Measurements from ENCODE around the gene PPCS.

GRCh38 chr1:42418516-42418915 is 37.8 kb upstream of the PPCS start:
- no peak for TF ChIP-seq CTCF (tag by site-specific recombination; IDR thresholded peaks at IDR 0.05)
- no peak for TF ChIP-seq ZNF561 (tag by site-specific recombination; IDR thresholded peaks at IDR 0.05; ENCODE audit: borderline replicate concordance)
- TF ChIP-seq ZNF335 (tag by site-specific recombination; conservative IDR thresholded peaks at IDR 0.05): no peak
- no peak for TF ChIP-seq ZBTB10 (tag by site-specific recombination; IDR thresholded peaks at IDR 0.05)
- TF ChIP-seq ZFP37 (tag by site-specific recombination; IDR thresholded peaks at IDR 0.05): no peak
- no peak for TF ChIP-seq ZXDB (tag by site-specific recombination; IDR thresholded peaks at IDR 0.05)
- no peak for TF ChIP-seq ZNF133 (tag by site-specific recombination; IDR thresholded peaks at IDR 0.05)
- no peak for TF ChIP-seq ZNF792 (tag by site-specific recombination; IDR thresholded peaks at IDR 0.05)
- no peak for TF ChIP-seq ZNF302 (tag by site-specific recombination; IDR thresholded peaks at IDR 0.05; ENCODE audit: low read depth)
- TF ChIP-seq ZNF211 (tag by site-specific recombination; IDR thresholded peaks at IDR 0.05; ENCODE audit: low read depth): no peak

All from HEK293 (cell line).